ENCODE data around the gene RBM10. TPM values are rescaled to one million over a fixed set of nuclear protein-coding genes. Genes with fewer than 3 reads are reported as not detected.
"Not testable (repeated sequence)": the region's sequence is repeated elsewhere in the genome, so short reads cannot be mapped to it uniquely, and the experiment has no call there.

Gene RBM10
- 27.4 and 38.0 TPM in 2 replicates for total RNA-seq (2014; rRNA removed; shearing (Covaris generic); ENCODE audit: low replicate concordance)

- in situ Hi-C loops (cut with HindIII; ENCODE audit: low pct_unique_long_range_greater_than_20kb, low sequenced_read_pairs): no loop called here
- peak; percentile 93 for DNase-seq (ENCODE audit: low read depth)
Observed at GRCh38 chrX:47144626-47145394, at the start of gene RBM10, which contains the start of gene NDUFB11. Gene RBM10 (plus strand): TSS chrX:47145221. CDS start chrX:47147482, 2,261 bp downstream. Gene NDUFB11 (minus strand): TSS chrX:47144702. CDS start chrX:47144679, 23 bp downstream.

GRCh38 chrX:47097018-47097417, 48.0 kb upstream of the RBM10 start:
- no peak for DNase-seq (ENCODE audit: low read depth)
- in situ Hi-C loops (cut with HindIII; ENCODE audit: low pct_unique_long_range_greater_than_20kb, low sequenced_read_pairs): no loop called here

- in situ Hi-C loops (cut with HindIII; ENCODE audit: low pct_unique_long_range_greater_than_20kb, low sequenced_read_pairs): no loop called here
- no peak for DNase-seq (ENCODE audit: low read depth)
Observed at GRCh38 chrX:47098338-47099094, 46.5 kb upstream of the RBM10 start.

GRCh38 chrX:47101206-47101605, 43.8 kb upstream of the RBM10 start:
- DNase-seq (ENCODE audit: low read depth): no peak
- in situ Hi-C loops (cut with HindIII; ENCODE audit: low pct_unique_long_range_greater_than_20kb, low sequenced_read_pairs): no loop called here

- in situ Hi-C loops (cut with HindIII; ENCODE audit: low pct_unique_long_range_greater_than_20kb, low sequenced_read_pairs); DNase-seq (ENCODE audit: low read depth): not testable (repeated sequence)
Observed at GRCh38 chrX:47110936-47111615, 33.9 kb upstream of the RBM10 start.

GRCh38 chrX:47112316-47112954, 32.6 kb upstream of the RBM10 start:
- in situ Hi-C loops (cut with HindIII; ENCODE audit: low pct_unique_long_range_greater_than_20kb, low sequenced_read_pairs): no loop called here
- DNase-seq (ENCODE audit: low read depth): no peak

- in situ Hi-C loops (cut with HindIII; ENCODE audit: low pct_unique_long_range_greater_than_20kb, low sequenced_read_pairs); DNase-seq (ENCODE audit: low read depth): not testable (repeated sequence)
Observed at GRCh38 chrX:47116551-47117110, 28.4 kb upstream of the RBM10 start.

- DNase-seq (ENCODE audit: low read depth); in situ Hi-C loops (cut with HindIII; ENCODE audit: low pct_unique_long_range_greater_than_20kb, low sequenced_read_pairs): not testable (repeated sequence)
Observed at GRCh38 chrX:47124466-47124865, 20.6 kb upstream of the RBM10 start.

GRCh38 chrX:47129157-47129898, 15.7 kb upstream of the RBM10 start:
- in situ Hi-C loops (cut with HindIII; ENCODE audit: low pct_unique_long_range_greater_than_20kb, low sequenced_read_pairs): no loop called here
- DNase-seq (ENCODE audit: low read depth): peak; percentile 95

GRCh38 chrX:47129899-47130358, 15.1 kb upstream of the RBM10 start:
- in situ Hi-C loops (cut with HindIII; ENCODE audit: low pct_unique_long_range_greater_than_20kb, low sequenced_read_pairs): no loop called here

GRCh38 chrX:47133493-47133892, 11.5 kb upstream of the RBM10 start:
- in situ Hi-C loops (cut with HindIII; ENCODE audit: low pct_unique_long_range_greater_than_20kb, low sequenced_read_pairs): no loop called here
- DNase-seq (ENCODE audit: low read depth): no peak

More at GRCh38 chrX:47129899-47130358, 15.1 kb upstream of the RBM10 start:
- DNase-seq (ENCODE audit: low read depth): no peak

GRCh38 chrX:47135650-47136049, 9.4 kb upstream of the RBM10 start:
- in situ Hi-C loops (cut with HindIII; ENCODE audit: low pct_unique_long_range_greater_than_20kb, low sequenced_read_pairs): not testable (repeated sequence)
- peak; percentile 36 for DNase-seq (ENCODE audit: low read depth)

GRCh38 chrX:47138171-47138570, 6.8 kb upstream of the RBM10 start:
- in situ Hi-C loops (cut with HindIII; ENCODE audit: low pct_unique_long_range_greater_than_20kb, low sequenced_read_pairs): no loop called here
- no peak for DNase-seq (ENCODE audit: low read depth)

- in situ Hi-C loops (cut with HindIII; ENCODE audit: low pct_unique_long_range_greater_than_20kb, low sequenced_read_pairs): no loop called here
- DNase-seq (ENCODE audit: low read depth): no peak
Observed at GRCh38 chrX:47143894-47144625, 961 bp upstream of the RBM10 start.

- DNase-seq (ENCODE audit: low read depth): peak; percentile 10
- in situ Hi-C loops (cut with HindIII; ENCODE audit: low pct_unique_long_range_greater_than_20kb, low sequenced_read_pairs): no loop called here
Observed at GRCh38 chrX:47145395-47146120, 537 bp downstream of the RBM10 start.

Data from Caki2 (cell line).